GM12878 (cell line): ENCODE results near the gene BTNL9. TPM values are rescaled to one million over a fixed set of nuclear protein-coding genes. Genes with fewer than 3 reads are reported as not detected.

ENCODE experiments used
- ATAC-seq: fragments of 200-7000 bp; cut with Tn5 transposase; 3 replicates; pipeline ENCODE4 v1.9.1; 2020; ENCODE audit warnings: mild to moderate bottlenecking, moderate library complexity
- BruUV-seq: library from RNA; stranded (reverse); fragments of 400-500 nt; replicated peaks from 2 replicates; lab custom pipeline; 2021; lab: Mats Ljungman, UMichigan
- CTCF ChIA-PET: fragments of 300-600 bp; sonication (Branson Sonifier 250); formaldehyde crosslinking; extraction: SDS; loops from one replicate; lab custom pipeline; 2021; ENCODE audit warnings: inconsistent platforms; lab: Yijun Ruan, JAX
- POLR2A ChIA-PET: fragments of 350-600 bp; formaldehyde crosslinking; extraction: SDS; loops from one replicate; lab custom pipeline; 2021; ENCODE audit warnings: inconsistent platforms; lab: Charles Lee
- RAD21 ChIA-PET: fragments of 300-600 bp; sonication (Branson Sonifier 250); formaldehyde crosslinking; loops from one replicate; lab custom pipeline; 2023; ENCODE audit warnings: antibody characterized with exemption; ENCODE audit not compliant: unreplicated experiment; lab: Charles Lee
- SMC1A ChIA-PET: fragments of 300-600 bp; sonication (Branson Sonifier 250); formaldehyde crosslinking; loops from one replicate; lab custom pipeline; 2023; ENCODE audit not compliant: unreplicated experiment, uncharacterized antibody; lab: Charles Lee
- DNase-seq: peaks from one replicate; pipeline ENCODE4 v3.0.0-alpha.2; 2011; ENCODE audit warnings: low read depth, low spot score
- FAIRE-seq: peaks from 3 replicates; lab custom pipeline; 2011; peaks lifted over from hg19 to GRCh38; lab: Jason Lieb, UNC
- H2AFZ ChIP-seq: 2 replicates; pipeline ENCODE4 v1.6.0; 2011; ENCODE audit warnings: low read depth, low read length, control low read depth; ENCODE audit not compliant: control insufficient read depth
- H3K27ac ChIP-seq: 2 replicates; pipeline ENCODE4 v1.5.1; 2011; ENCODE audit warnings: control low read depth; ENCODE audit not compliant: control insufficient read depth, insufficient read depth
- H3K27me3 ChIP-seq, 2 experiments: replicated peaks in 1 of 2; 2 replicates each; pipeline versions ENCODE4 v1.6.0 to v1.6.1; 2011; ENCODE audit warnings: low read length in 1 of 2; ENCODE audit not compliant: control insufficient read depth in 2 of 2, insufficient read depth in 2 of 2
- H3K36me3 ChIP-seq, 2 experiments: 2 replicates each; pipeline ENCODE4 v1.5.1; 2011; ENCODE audit warnings: low read length in 1 of 2; ENCODE audit not compliant: control insufficient read depth in 2 of 2, insufficient read depth in 2 of 2
- H3K4me1 ChIP-seq: 2 replicates; pipeline ENCODE4 v1.6.1; 2011; ENCODE audit warnings: mild to moderate bottlenecking, low read length, moderate library complexity, mixed read lengths; ENCODE audit not compliant: control insufficient read depth, insufficient read depth
- H3K4me2 ChIP-seq: 2 replicates; pipeline ENCODE4 v1.6.0; 2011; ENCODE audit warnings: control low read depth; ENCODE audit not compliant: control insufficient read depth, insufficient read depth
- H3K4me3 ChIP-seq: fragments of 200-600 bp; sonication (generic); 2 replicates; pipeline ENCODE4 v1.5.1; 2016
- H3K79me2 ChIP-seq: 2 replicates; pipeline ENCODE4 v1.6.0; 2011; ENCODE audit warnings: low read length; ENCODE audit not compliant: control insufficient read depth, insufficient read depth
- H3K9ac ChIP-seq: 2 replicates; pipeline ENCODE4 v1.8.0; 2011; ENCODE audit warnings: low read length, control low read depth, mixed read lengths; ENCODE audit not compliant: control insufficient read depth, insufficient read depth
- H3K9me3 ChIP-seq: replicated peaks from 3 replicates; pipeline ENCODE4 v1.5.1; 2011; ENCODE audit warnings: mild to moderate bottlenecking, low read length; ENCODE audit not compliant: control insufficient read depth, insufficient read depth
- H4K20me1 ChIP-seq: 2 replicates; pipeline ENCODE4 v1.6.0; 2011; ENCODE audit not compliant: control insufficient read depth, insufficient read depth
- BCLAF1 ChIP-seq: fragments of 450-650 bp; IDR thresholded peaks from 2 replicates; pipeline ENCODE4 v1.6.1; 2017; ENCODE audit warnings: antibody characterized with exemption, mild to moderate bottlenecking, moderate library complexity
- BHLHE40 ChIP-seq, 2 experiments: fragments of 450-650 bp in 1 of 2; IDR thresholded peaks; 2 replicates each; pipeline ENCODE4 v1.6.1; 2011 to 2017; ENCODE audit warnings: low read depth in 2 of 2, borderline replicate concordance in 1 of 2, improper control_type of control experiment in 1 of 2, low read length in 1 of 2, mild to moderate bottlenecking in 1 of 2
- EED ChIP-seq: sonication (generic); IDR thresholded peaks from 2 replicates; pipeline ENCODE4 v1.6.1; 2016; ENCODE audit warnings: antibody characterized with exemption, low read depth
- HDAC6 ChIP-seq: fragments of 200-600 bp; sonication (generic); IDR thresholded peaks from one replicate; pipeline ENCODE4 v1.8.0; 2017; ENCODE audit warnings: antibody characterized with exemption; ENCODE audit not compliant: unreplicated experiment
- HSF1 ChIP-seq: fragments of 150-350 bp; IDR thresholded peaks from 2 replicates; pipeline ENCODE4 v1.6.1; 2014; ENCODE audit warnings: mild to moderate bottlenecking, low read depth, low read length
- MYC ChIP-seq: IDR thresholded peaks from 2 replicates; pipeline ENCODE4 v1.6.1; 2011; ENCODE audit warnings: mild to moderate bottlenecking, low read length, moderate library complexity, inconsistent platforms; ENCODE audit not compliant: insufficient read depth, insufficient replicate concordance, insufficient read length, severe bottlenecking
- PAX5 ChIP-seq: IDR thresholded peaks from 2 replicates; pipeline ENCODE4 v1.6.1; 2011; ENCODE audit warnings: low read depth, low read length, borderline replicate concordance
- RB1 ChIP-seq: fragments of 450-650 bp; formaldehyde crosslinking; IDR thresholded peaks from 2 replicates; pipeline ENCODE4 v1.6.1; 2017; ENCODE audit warnings: mild to moderate bottlenecking, borderline replicate concordance
- SMAD5 ChIP-seq: IDR thresholded peaks from 2 replicates; pipeline ENCODE4 v1.6.1; 2016; ENCODE audit warnings: antibody characterized with exemption, low read depth
- SUZ12 ChIP-seq: fragments of 200-600 bp; sonication (generic); IDR thresholded peaks from one replicate; pipeline ENCODE4 v1.6.1; 2018; ENCODE audit warnings: antibody characterized with exemption, mild to moderate bottlenecking; ENCODE audit not compliant: unreplicated experiment
- WGBS: methylation state at CpG from one replicate; pipeline ENCODE4 v1.1.6; 2016; ENCODE audit warnings: low lambda C conversion rate; ENCODE audit not compliant: insufficient replicate concordance, insufficient coverage; ENCODE audit errors: missing lambda C conversion rate; 5-methylcytosine and 5-hydroxymethylcytosine counted together
- in situ Hi-C: fragments of 300-500 bp; cut with MboI; formaldehyde crosslinking; loops from 9 replicates; pipeline ENCODE4 v1.14.3; 2018; ENCODE audit warnings: mixed read lengths
- intact Hi-C: fragments of 100-400 bp; cut with micrococcal nuclease; formaldehyde crosslinking; loops from one replicate; pipeline ENCODE4 v1.14.2; 2022; ENCODE audit not compliant: unreplicated experiment
- polyA plus RNA-seq, 11 experiments: library from polyadenylated mRNA; depleted of rRNA in 4 of 11; unstranded in 6 of 11; stranded (reverse) in 5 of 11; fragments of >200 nt; fragmentation: Nextera tagmentation in 4 of 11; fragmentation: Illumina TruSeq in 1 of 11; extraction: Ambion mirVana in 4 of 11; extraction: Trizol in 1 of 11; gene quantifications; 1 replicate in 1 of 11; 2 replicates in 10 of 11; pipeline versions ENCODE4 v1.2.1 to v1.2.3, GENCODE V29; 2011 to 2016; ENCODE audit warnings: inconsistent platforms in 2 of 11, missing spikeins in 2 of 11, low read depth in 1 of 11
- total RNA-seq, 4 experiments: library from RNA; depleted of rRNA in 3 of 4; stranded (reverse); fragments of >200 nt in 3 of 4; fragmentation: Illumina TruSeq in 1 of 4; extraction: Trizol in 1 of 4; gene quantifications; 2 replicates each; pipeline versions ENCODE4 v1.2.1 to v1.2.3, GENCODE V29; 2013 to 2021

The BTNL9 gene
- total and polyA plus RNA-seq, 10 of the 15 experiments (the other 5 are each of a cell fraction or from before 2014, with no cell fraction given) = 0.01 to 16.5 (median 0.06) TPM; not detected in 5

- no peak for DNase-seq
- no TSS peak for BruUV-seq
- WGBS = 62% methylated on average over 16 of the region's 22 CpGs
- intact Hi-C loops = loop anchor here (10.0 kb wide), 1 partner anchor 96 kb away; no protein-coding TSS in a partner anchor
- no peak overlapping the region for H3K9ac ChIP-seq
- RAD21 ChIA-PET = no interaction called here
- no peak for FAIRE-seq
- no peaks in the 10 kb centered on the region for H3K36me3 ChIP-seq
- CTCF ChIA-PET = no interaction called here
- H3K27ac ChIP-seq = no peak overlapping the region
- no peaks in the 10 kb centered on the region for H4K20me1 ChIP-seq
- no peak for TF ChIP-seq MYC
- no peak for TF ChIP-seq EED
- no peak for TF ChIP-seq PAX5
- SMC1A ChIA-PET = no interaction called here
- H3K4me2 ChIP-seq = no peak overlapping the region
- POLR2A ChIA-PET = no interaction called here
- no peak overlapping the region for H3K4me3 ChIP-seq
- H3K79me2 ChIP-seq = no peaks in the 10 kb centered on the region
- in situ Hi-C loops = no loop called here
- no peak for ATAC-seq
- peaks cover 3 to 7% of the 10 kb centered on the region in 2 experiments for H3K27me3 ChIP-seq
- H3K9me3 ChIP-seq = no peaks in the 10 kb centered on the region
- no peaks in the 10 kb centered on the region for H3K4me1 ChIP-seq
- no peak overlapping the region for H2AFZ ChIP-seq
Observed at GRCh38 chr5:181058786-181059296, 18.8 kb downstream of the BTNL9 start.

GRCh38 chr5:181059297-181060230 is 19.5 kb downstream of the BTNL9 start:
- ChIA-PET POLR2A (no interaction called here), SMC1A (interaction anchor here (0.9 to 1.1 kb wide), 2 partner anchors 9 to 105 kb away, joined by 3 to 5 read pairs; no protein-coding TSS in a partner anchor), RAD21 (interaction anchor here (1.0 kb wide), 1 partner anchor 190 kb away, joined by 4 read pairs; no protein-coding TSS in a partner anchor), CTCF (interaction anchor here (1.2 kb wide), 1 partner anchor 11 kb away, joined by 4 read pairs; no protein-coding TSS in a partner anchor)
- Histone ChIP-seq H3K27me3 (peaks cover 3 to 5% of the 10 kb centered on the region in 2 experiments; a peak in 3 of 4 replicates), H3K27ac (no peak overlapping the region), H2AFZ (no peak overlapping the region), H3K9me3 (no peaks in the 10 kb centered on the region), H3K36me3 (no peaks in the 10 kb centered on the region), H3K4me1 (no peaks in the 10 kb centered on the region), H3K9ac (no peak overlapping the region), H3K79me2 (no peaks in the 10 kb centered on the region), H3K4me2 (no peak overlapping the region), H4K20me1 (no peaks in the 10 kb centered on the region), H3K4me3 (no peak overlapping the region)
- in situ Hi-C loops = no loop called here
- BruUV-seq = no TSS peak
- FAIRE-seq (no peak), DNase-seq (no peak), ATAC-seq (no peak)
- intact Hi-C loops = loop anchor here (10.0 kb wide), 1 partner anchor 95 kb away; no protein-coding TSS in a partner anchor
- WGBS = 28% methylated on average over 72 of the region's 86 CpGs
- no peak for TF ChIP-seq SMAD5
- TF ChIP-seq HDAC6 = peak; percentile 68
- TF ChIP-seq RB1 = no peak
- TF ChIP-seq BCLAF1 = no peak
- TF ChIP-seq HSF1 = no peak
- TF ChIP-seq BHLHE40 (IDR thresholded peaks at IDR 0.05; ENCODE audit: borderline replicate concordance in 1 of 2, low read depth in 2 of 2, low read length in 1 of 2) = peak in 1 of 2 experiments; percentile 29; a peak in 1 of 4 replicates
- TF ChIP-seq SUZ12 = peak; percentile 48
